ENCODE data around the gene ARFGAP1. TPM values are rescaled to one million over a fixed set of nuclear protein-coding genes. Genes with fewer than 3 reads are reported as not detected.

Gene ARFGAP1
- total and polyA plus RNA-seq, 10 of the 15 experiments (the other 5 are each of a cell fraction or from before 2014, with no cell fraction given) = 0.45 to 79.9 (median 30.8) TPM

GRCh38 chr20:63306673-63307537 is 34.3 kb downstream of the ARFGAP1 start (continued):
- no peak for TF ChIP-seq RAD21 (IDR thresholded peaks at IDR 0.05; ENCODE audit: insufficient read depth, low read depth, low read length)

GRCh38 chr20:63307538-63308217 is 35.1 kb downstream of the ARFGAP1 start:
- TF ChIP-seq NR2F1 (conservative IDR thresholded peaks at IDR 0.05) (no peak), MEF2B (IDR thresholded peaks at IDR 0.05; ENCODE audit: partially characterized antibody, poor library complexity, severe bottlenecking) (no peak), ATF7 (IDR thresholded peaks at IDR 0.05; ENCODE audit: low read depth) (no peak), NR2C2 (IDR thresholded peaks at IDR 0.05; ENCODE audit: borderline replicate concordance, control insufficient read depth, insufficient read length, low read depth) (no peak), RAD51 (IDR thresholded peaks at IDR 0.05) (no peak)
- ChIA-PET CTCF (interaction anchor here (1.5 kb wide), 1 partner anchor 74 kb away, joined by 7 read pairs; no protein-coding TSS in a partner anchor), SMC1A (ENCODE audit: uncharacterized antibody, unreplicated experiment) (no interaction called here), RAD21 (ENCODE audit: unreplicated experiment) (interaction anchor here (1.2 kb wide), 1 partner anchor 75 kb away, joined by 6 read pairs; no protein-coding TSS in a partner anchor), POLR2A (no interaction called here)
- Histone ChIP-seq H3K27me3 (replicated peaks in 1 of 2; ENCODE audit: control insufficient read depth in 2 of 2, insufficient read depth in 2 of 2, low read length in 1 of 2) (no peaks in the 10 kb centered on the region), H3K9me3 (replicated peaks; ENCODE audit: control insufficient read depth, insufficient read depth, low read length) (no peaks in the 10 kb centered on the region), H3K27ac (ENCODE audit: control insufficient read depth, insufficient read depth) (no peak overlapping the region), H2AFZ (ENCODE audit: control insufficient read depth, low read depth, low read length) (no peak overlapping the region), H3K4me1 (ENCODE audit: control insufficient read depth, insufficient read depth, low read length) (no peaks in the 10 kb centered on the region), H3K79me2 (ENCODE audit: control insufficient read depth, insufficient read depth, low read length) (no peaks in the 10 kb centered on the region), H4K20me1 (ENCODE audit: control insufficient read depth, insufficient read depth) (no peaks in the 10 kb centered on the region), H3K4me2 (ENCODE audit: control insufficient read depth, insufficient read depth) (no peak overlapping the region), H3K9ac (ENCODE audit: control insufficient read depth, insufficient read depth, low read length) (no peak overlapping the region), H3K36me3 (ENCODE audit: control insufficient read depth in 2 of 2, insufficient read depth in 2 of 2, low read length in 1 of 2) (no peaks in the 10 kb centered on the region), H3K4me3 (no peak overlapping the region)
- intact Hi-C loops (cut with micrococcal nuclease; ENCODE audit: unreplicated experiment) = no loop called here
- no TSS peak for BruUV-seq (replicated peaks)
- WGBS (ENCODE audit: insufficient coverage, insufficient replicate concordance, low lambda C conversion rate, missing lambda C conversion rate) = 43% methylated on average over 18 of the region's 23 CpGs
- FAIRE-seq = no peak
- no peak for DNase-seq (ENCODE audit: low read depth, low spot score)
- no peak for ATAC-seq
- in situ Hi-C loops (cut with MboI) = no loop called here

Measured in GM12878 (cell line).